Measurements from ENCODE around the gene DHX34.
"Not testable (repeated sequence)": the region's sequence is repeated elsewhere in the genome, so short reads cannot be mapped to it uniquely, and the experiment has no call there.

DHX34 gene

GRCh38 chr19:47348819-47349795, at the start of gene DHX34:
TSS of gene DHX34 (plus strand) at chr19:47349315. CDS start at chr19:47353031, 3,716 bp downstream.
- peak; percentile 100 for DNase-seq (ENCODE audit: low read depth)

- DNase-seq (ENCODE audit: low read depth), result not testable (repeated sequence)
These were observed 48.2 kb upstream of the DHX34 start for GRCh38 chr19:47300867-47301266.

GRCh38 chr19:47302249-47302648, 46.9 kb upstream of the DHX34 start:
- DNase-seq (ENCODE audit: low read depth), result no peak

GRCh38 chr19:47303966-47304365, 45.1 kb upstream of the DHX34 start:
- peak; percentile 38 for DNase-seq (ENCODE audit: low read depth)

- no peak for DNase-seq (ENCODE audit: low read depth)
These were observed 43.8 kb upstream of the DHX34 start for GRCh38 chr19:47305309-47305751.

GRCh38 chr19:47306303-47306702, 42.8 kb upstream of the DHX34 start:
- no peak for DNase-seq (ENCODE audit: low read depth)

GRCh38 chr19:47309038-47309437, 40.1 kb upstream of the DHX34 start:
- DNase-seq (ENCODE audit: low read depth), result no peak

GRCh38 chr19:47309608-47310007, 39.5 kb upstream of the DHX34 start, which contains the start of gene C5AR1:
TSS of gene C5AR1 (plus strand) at chr19:47309861. CDS start at chr19:47309896, 35 bp downstream.
- DNase-seq (ENCODE audit: low read depth), result no peak

- no peak for DNase-seq (ENCODE audit: low read depth)
These were observed 38.8 kb upstream of the DHX34 start for GRCh38 chr19:47310323-47310722.

GRCh38 chr19:47310819-47311218, 38.3 kb upstream of the DHX34 start:
- DNase-seq (ENCODE audit: low read depth), result no peak

GRCh38 chr19:47312366-47313006, 36.6 kb upstream of the DHX34 start:
- DNase-seq (ENCODE audit: low read depth), result no peak

- no peak for DNase-seq (ENCODE audit: low read depth)
These were observed 35.3 kb upstream of the DHX34 start for GRCh38 chr19:47313754-47314295.

GRCh38 chr19:47315125-47315821, 33.8 kb upstream of the DHX34 start:
- no peak for DNase-seq (ENCODE audit: low read depth)

GRCh38 chr19:47316513-47316912, 32.6 kb upstream of the DHX34 start:
- no peak for DNase-seq (ENCODE audit: low read depth)

GRCh38 chr19:47319923-47320871, 28.9 kb upstream of the DHX34 start:
- no peak for DNase-seq (ENCODE audit: low read depth)

GRCh38 chr19:47321630-47322029, 27.5 kb upstream of the DHX34 start:
- no peak for DNase-seq (ENCODE audit: low read depth)

- no peak for DNase-seq (ENCODE audit: low read depth)
These were observed 27.1 kb upstream of the DHX34 start for GRCh38 chr19:47322058-47322457.

- no peak for DNase-seq (ENCODE audit: low read depth)
These were observed 25.7 kb upstream of the DHX34 start for GRCh38 chr19:47323409-47323808.

- no peak for DNase-seq (ENCODE audit: low read depth)
These were observed 25.2 kb upstream of the DHX34 start for GRCh38 chr19:47323872-47324271.

- DNase-seq (ENCODE audit: low read depth), result peak; percentile 60
These were observed 24.6 kb upstream of the DHX34 start for GRCh38 chr19:47324502-47324901.

- DNase-seq (ENCODE audit: low read depth), result no peak
These were observed 18.6 kb upstream of the DHX34 start for GRCh38 chr19:47330466-47330869.
